HL-60/S4 treated with retinoic acid at 250 ng/mL for 4 days and 3 days (cell line): ENCODE results near the gene RGS12.
"Not testable (repeated sequence)": the region's sequence is repeated elsewhere in the genome, so short reads cannot be mapped to it uniquely, and the experiment has no call there.

Experiments used
- in situ Hi-C: fragments of 300-500 bp; cut with MboI; formaldehyde crosslinking; loops from 2 replicates; pipeline ENCODE4 v1.7.0; 2022; ENCODE audit warnings: low sequenced_read_pairs

The RGS12 gene

DNA sequence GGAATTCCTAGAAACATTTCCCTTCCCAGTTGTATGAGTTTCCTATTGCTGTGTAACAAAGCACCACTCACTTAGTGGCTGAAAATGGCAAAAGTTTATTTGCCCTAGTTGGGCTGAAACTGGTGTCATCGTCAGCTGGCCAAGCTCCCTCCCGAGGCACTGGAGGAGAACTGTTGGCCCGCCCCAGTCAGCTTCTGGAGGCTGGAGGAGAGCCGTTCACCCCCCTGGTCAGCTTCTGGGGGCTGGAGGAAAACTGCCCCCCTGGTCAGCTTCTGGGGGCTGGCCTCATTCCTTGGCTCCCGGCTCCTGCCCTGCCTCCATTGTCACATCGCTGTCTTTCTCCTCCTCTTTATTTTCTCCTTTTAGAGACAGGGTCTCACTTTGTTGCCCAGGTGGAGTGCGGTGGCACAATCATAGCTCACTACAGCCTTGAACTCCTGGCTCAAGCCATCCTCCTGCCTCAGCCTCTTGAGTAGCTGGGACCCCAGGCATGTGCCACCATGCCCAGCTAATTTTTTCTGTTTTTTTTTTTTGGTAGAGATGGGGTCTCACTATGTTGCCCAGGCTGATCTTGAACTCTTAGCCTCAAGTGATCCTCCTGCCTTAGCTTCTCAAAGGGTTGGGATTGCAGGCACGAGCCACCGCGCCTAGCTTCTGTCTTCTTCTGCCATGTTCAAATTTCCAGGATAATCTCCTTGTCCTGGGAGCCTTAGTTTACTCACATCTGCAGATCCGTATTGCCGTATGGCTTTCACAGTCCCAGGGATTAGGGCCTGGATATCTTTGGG is 3.2 kb downstream of the RGS12 start:
- in situ Hi-C loops: no loop called here

DNA sequence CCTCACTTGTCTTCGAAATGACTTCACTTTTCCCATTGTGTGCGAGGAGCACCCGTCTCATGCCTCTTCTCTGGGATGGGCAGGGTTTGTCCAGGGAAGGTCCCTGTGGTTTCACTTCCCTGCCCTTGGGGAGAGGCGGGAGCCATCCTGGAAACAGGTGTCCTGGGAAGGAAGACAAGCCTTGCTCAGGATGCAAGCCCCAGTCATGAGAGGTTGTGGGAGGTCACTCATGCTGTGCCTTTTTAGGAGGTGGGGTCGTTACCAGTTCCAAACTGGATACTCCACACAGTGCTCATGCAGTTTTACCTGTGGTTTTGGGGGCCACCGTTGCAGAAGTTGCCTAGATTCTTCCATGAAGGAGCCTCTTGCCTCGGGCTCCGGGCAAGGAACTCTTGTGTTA is 3.8 kb downstream of the RGS12 start:
- in situ Hi-C loops: no loop called here

DNA sequence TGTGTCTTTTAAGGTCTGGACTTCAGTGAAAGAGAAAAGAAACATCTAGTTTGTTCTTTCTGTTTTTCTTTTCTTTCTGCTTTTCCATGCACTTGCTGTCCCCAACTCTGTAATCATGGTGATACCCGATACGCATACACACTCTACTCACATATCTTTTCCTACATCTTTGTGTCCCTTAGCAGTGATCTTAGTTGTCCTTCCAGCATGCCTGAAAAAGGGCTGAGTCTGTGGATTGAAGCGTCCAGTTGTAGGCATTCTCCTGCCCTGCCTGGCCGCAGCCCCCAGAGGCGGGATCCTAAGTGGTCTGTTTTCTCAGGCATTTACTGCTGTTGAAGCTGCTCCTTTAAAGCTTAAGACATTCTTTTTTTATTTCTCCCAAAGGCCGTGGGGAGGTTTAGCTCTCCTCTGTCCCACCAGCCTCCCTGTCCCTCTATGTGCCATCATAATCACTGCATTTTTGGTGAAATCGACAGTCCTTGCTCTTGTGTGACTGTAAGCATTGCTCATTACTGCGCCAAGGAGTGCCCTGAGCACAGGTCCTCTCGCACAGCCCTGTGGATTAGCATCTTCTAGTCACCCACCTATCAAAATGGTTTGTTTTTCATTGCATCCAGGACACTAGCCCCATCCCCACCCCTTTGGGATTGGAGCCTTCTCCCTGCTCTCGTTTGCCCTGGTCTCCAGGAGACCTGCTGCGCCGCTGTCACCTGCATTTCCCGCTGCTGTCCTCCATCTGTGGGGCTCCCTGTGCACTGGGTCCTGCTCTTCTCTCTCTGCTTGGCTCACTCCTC is 4.4 kb downstream of the RGS12 start:
- in situ Hi-C loops: no loop called here

DNA sequence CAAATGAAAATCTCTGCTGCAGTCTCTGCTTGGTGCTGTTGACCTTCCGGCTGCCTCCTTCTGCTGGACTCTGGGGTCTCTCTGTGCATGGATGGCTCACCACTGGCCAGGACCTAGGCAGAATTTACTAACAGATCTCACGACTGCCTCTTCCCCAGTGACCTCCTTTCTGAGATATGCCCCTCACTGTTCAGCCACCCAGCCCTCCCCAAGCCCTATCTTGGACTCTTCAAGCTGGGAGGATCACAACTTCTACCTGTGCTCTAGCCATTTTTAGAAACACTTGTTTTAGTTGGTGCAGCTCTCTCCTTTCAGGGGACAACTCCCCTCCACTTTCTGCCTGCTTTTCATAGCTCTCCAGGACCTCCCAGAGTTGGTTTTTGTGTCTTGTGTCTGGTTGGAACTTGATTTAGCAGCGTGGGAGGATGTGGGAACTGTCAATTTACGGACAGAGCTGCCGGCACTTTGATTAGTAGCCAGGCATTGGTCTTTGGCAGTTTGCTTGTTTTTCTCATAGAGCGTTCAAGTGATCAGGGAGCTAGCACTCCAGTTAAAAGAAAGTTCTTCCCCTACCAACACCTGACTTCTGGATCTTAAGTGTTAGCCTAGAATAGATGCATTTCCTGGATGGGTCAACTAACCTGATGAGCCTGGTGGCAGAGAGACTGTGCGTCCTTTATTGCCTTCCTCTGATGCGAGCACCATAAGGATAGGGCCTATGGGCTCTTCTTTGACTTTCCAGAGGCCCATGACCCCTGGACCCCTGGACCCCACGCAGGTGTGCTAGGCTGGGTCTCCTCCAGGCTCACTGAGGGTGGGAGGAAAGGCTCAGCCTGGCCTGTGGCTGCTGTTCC is 6.5 kb downstream of the RGS12 start:
- in situ Hi-C loops: no loop called here

DNA sequence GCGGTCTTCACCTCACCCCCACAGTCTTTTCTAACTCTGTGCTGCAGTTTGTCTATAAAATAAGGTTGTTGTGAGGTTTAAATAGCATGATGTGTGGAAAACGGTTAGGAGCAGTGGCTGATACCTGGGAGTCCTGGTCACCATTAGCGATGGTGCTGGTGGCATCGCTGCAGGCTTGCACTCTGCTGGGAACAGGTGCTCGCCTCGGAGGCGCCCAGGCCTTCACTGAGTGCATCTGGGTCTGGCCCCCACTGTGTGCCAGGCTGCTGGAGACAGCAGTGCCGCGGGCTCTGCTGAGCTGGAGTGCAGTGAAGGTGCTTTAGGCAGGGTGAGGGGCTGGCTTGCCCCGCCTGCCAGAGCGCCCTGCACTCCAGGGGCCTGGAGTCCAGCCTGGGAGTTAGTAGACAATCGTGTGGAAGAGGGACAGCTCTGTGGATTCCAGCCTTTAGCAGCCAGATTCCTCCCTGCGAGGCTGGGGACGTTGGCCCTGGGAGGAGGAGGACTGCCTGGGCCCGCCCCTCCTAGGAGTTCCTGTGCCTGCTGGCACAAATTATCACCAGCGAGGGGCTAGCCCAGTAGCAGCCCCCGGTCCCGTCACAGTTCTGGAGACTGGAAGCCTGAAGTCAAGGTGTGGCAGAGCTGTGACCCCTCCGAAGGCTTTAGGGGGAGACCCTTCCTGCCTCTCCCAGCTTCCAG is 7.3 kb downstream of the RGS12 start:
- in situ Hi-C loops: no loop called here

DNA sequence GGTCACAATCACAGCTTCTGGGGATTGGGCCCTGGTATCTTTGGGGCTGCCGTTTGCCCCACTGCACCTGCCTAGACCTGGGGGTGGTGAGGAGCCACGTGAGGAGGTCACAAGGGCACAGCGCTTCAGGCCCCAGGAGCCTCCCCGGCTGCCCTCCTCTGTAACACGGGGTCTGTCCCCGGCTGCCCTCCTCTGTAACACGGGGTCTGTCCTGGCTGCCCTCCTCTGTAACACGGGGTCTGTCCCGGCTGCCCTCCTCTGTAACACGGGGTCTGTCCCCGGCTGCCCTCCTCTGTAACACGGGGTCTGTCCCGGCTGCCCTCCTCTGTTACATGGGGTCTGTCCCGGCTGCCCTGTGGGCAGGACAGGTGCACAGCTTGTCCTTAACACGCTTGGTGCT is 8.1 kb downstream of the RGS12 start:
- in situ Hi-C loops: not testable (repeated sequence)

DNA sequence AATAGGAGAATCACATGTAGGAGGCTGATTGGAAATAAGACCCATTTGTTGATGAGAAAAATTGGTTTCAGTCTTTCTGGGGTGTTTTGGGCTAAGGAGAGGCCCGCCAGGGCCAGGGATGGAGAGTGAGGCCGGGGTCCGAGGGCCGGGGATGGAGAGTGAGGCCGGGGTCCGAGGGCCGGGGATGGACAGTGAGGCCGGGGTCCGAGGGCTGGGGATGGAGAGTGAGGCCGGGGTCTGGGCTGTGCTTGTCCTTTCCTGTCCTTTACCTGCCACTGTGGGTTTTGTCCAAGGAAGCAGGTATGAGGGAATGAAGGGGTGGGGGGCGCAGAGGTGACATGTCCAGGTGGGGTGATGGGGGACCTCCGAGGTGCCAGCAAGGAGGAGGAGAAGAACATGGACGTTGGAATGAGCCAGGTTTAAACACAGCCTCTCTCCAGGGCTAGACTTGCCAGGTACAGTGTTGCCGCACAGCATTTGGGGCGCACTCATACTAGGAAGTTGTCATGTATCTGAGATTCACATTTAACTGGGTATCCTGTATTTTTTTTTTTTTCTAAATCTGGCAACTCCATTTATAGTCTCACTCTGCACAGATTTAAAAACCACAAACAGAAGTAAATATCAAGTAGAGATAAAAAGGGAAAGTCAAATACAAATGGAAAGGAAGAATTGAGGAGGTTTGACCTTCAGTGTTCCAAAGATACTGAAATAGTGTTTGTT is 8.8 kb downstream of the RGS12 start:
- in situ Hi-C loops: no loop called here

DNA sequence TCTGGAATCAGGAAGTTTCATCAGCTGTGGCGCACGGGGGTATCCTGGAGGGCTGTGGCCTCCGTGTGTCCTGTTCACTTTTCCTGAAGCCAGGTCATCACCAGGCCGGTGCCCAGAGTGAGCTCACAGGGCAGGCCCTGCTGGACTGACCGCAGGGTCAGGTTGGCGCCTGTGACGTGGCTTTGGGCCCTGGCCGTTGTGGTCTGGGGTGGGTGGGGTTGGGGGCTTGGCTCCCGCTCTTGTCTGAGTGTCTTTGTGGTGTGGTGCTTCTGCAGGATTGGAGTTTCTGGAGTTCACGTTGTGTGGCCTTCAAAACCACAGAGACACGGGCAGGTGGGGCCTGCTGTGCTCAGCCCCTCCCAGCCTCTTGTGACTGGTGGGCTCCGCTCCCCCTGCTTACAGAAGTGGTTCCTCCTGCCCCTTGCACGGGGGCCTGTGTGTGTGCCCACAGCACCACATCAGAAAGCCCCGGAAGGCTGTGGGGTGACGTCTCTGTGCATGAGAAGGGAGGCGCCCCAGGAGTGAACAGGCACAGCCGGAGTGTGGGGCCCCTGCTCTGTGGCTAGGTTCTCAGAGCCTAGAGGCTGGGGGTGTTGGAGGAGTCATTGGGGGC is 9.5 kb downstream of the RGS12 start:
- in situ Hi-C loops: no loop called here

DNA sequence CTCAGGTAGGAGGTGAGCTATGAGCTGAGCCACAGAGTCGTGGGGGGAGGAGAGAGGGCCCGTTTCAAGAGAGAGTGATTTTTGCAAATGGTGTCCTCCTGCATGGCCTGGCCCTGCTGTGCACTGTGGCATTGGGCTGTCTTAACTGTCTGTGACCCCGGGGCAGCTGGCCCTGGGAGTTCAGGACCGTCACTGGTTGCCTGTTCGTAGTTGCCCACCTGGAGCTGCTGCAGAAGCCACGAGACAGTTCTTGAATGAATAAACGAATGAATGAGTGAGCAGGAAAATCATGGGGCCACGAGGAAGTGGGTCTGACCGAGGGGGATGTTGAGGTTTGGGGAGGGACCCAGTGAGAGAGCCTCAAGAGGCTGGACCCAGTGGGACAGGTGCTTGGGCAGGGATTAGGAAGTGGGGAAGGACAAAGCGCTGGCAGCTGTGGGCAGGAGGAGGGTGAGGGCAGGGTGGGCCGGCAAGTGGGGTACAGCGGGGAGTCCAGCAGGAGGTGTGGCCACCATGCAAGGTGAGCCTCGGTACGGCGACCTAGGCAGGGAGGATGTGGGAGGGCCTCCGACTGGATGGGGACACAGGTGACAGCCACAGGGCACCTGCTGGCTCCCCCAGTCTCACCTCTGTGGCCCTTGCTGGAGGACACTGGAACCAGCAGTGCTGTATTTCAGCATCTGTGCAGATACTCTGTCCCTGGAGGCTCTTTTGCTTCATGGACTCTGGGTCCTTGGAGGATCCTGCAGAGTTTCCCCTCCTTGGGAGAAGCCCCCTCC is 10.2 kb downstream of the RGS12 start:
- in situ Hi-C loops: no loop called here

DNA sequence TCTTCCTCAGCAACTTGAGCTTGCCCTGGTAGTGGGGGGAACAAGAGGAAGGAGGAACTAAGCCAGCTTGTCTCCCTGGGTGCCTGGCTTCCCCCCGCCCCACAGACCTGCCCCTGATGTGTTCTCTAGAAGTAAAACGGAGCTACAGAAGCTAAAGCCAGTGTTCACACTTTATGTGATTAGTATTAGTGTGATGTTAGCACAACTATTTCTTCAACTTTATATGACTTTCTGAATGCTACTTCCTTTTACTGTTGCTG is 10.7 kb downstream of the RGS12 start:
- in situ Hi-C loops: no loop called here

DNA sequence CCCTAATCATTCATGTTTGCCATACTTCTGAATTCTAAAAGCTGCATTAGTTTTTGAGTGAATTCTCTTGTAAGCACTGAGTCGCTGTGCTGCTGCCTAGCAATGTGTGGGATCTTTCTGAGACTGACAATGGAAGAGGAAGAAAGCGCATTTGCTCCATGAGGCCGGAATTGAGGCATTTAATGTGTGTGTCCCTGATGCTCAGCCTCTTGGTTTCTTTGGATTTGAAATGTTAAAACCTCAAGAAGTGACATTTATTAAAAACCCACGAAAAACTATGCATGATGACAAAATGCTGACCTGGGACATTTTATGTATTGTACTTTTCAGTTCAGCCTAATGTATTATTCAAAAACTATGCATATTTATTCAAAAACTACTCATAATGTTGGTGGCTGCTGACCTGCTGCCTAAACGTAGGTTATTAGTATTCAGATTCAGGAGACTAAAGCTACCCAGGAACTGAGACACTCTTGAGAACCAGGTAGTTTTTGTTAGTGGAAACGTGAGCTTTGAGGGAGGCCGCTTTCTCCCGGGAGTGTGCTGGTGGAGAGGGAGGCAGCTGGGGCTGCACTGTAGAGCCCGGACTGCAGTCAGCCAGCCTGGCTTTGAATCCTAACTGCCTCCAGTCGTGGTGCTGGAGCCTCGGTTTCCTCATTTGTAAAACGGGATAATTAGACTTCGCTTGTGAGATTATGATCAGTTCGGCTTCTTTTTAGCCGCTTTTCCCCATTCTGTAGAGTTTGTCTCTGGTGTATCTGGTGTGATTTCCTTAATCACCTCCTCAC is 11.3 kb downstream of the RGS12 start:
- in situ Hi-C loops: no loop called here

DNA sequence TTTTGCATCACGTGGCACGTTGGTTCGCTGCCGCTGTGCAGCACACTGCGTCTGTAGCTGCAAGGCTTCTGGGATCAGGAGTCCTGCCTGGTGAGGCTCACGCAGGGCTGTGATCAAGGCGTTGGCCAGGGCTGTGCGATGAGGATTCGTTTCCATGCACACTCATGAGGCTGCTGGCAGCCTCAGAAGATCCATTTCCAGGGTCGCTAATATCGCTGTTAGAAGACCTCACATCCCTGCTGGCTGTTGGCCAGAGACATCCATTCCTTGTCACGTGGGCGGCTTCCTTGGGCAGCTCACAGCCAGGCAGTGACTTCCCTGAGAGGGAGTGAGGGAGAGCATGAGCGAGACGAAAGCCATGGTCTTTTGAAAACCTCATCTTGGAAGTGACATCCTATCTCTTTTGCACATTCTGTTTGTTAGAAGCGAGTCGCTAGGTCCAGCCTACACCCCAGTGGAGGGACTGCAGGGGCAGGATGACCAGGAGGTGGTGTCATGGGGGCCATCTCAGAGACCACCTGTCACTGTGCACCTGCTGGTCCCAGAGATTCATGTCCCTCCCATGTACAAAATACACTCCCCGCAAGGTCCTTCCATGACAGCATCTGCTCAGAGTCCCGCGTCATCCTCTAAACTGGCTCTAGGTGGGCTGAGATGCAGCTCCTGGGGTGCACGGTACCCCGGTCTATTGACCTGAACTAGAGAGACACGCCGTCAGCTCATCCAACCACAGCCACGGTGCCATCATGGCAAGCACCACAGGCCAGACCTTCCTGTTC is 12.2 kb downstream of the RGS12 start:
- in situ Hi-C loops: no loop called here

DNA sequence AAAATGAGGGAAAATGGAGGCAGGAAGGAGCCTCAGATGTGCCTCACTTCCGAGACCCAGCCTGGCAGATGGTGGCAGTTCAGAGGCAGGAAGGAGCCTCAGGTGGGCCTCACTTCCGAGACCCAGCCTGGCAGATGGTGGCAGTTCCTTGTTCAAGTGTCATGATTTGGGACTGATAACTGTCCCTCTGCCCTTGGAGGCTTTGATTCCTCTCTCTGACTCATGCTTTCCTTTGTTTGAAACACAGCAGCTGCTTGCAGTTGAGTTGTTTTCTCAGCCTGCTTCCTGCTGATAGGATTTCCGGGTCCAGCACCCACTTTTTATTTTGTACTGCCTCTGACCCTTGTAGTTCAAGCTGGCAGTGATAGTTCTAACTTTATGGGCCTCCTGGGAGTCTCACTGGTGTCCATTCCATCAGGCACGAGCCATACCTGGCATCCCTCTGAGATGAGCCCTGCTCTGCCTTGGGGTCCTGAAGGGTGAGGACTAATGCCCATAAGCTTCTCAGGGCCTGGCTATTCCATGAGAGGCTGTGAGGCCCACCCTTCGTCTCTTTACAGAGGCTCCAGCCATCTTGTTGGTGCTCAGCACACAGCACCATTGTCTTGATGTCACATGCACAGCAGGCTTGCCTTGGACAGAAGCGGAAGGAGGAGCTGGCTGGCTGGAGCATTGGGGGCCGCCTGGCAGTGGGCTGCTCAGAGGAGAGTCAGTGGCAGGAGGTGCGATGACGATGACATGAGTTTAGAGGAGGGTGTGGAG is 13.0 kb downstream of the RGS12 start:
- in situ Hi-C loops: no loop called here

DNA sequence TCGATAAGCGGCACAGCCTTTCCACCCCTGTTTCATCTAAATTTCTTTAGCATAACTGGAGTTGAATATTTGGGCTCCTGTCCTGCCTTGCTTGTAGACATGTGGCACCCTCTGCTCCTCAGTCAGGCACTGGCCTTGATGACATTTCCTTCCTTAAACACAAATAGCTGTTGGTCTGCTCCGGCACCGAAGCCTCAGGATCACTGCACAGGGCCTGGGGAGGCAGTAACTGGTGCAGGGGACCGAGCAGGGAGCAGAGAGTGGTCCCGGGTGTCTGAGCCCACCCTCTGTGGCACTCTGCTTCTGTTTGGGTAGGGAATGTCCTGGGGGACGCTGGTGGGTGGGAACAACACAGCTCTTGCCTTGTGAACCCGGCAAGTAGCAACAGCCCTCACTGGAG is 13.6 kb downstream of the RGS12 start:
- in situ Hi-C loops: no loop called here

DNA sequence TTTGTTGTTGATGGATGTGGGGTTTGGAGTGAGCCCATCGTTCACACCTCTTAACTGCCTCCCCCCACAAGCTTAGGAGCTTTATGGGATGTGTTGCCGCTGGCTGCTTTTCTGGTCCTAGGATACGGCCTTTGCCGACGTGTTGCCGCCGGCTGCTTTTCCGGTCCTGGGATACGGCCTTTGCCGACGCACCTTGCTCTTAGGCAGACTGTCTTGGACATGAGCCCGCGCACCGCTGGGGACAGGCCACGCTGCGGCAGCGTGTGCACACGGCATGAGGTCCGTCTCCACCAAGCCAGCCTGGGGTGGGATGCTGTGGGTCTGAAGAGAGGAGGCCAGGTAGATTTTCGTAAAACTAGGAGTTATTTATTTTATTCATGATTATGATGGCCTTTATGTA is 14.2 kb downstream of the RGS12 start:
- in situ Hi-C loops: no loop called here

DNA sequence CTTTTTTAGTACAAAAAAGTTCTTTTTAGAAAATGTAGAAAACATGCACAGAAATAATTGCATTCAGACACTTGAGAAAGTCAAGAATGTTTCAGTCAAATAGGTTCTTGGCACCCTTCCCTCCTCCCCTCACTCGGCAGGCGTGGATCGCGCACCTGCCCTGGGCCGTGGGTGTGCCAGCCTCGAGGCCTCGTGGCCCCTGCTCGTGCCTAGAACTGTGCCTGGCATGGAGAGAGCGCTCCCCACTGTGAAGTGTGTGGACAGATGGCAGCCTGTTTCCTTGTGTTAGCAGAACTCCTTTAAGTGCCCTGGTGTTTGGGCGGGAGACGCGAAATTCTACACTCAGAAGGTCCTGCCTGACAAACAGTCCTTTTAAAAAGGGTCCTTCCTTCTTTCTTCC is 14.7 kb downstream of the RGS12 start:
- in situ Hi-C loops: no loop called here
